ENCODE measurements around the gene C17orf75. TPM values are rescaled to one million over a fixed set of nuclear protein-coding genes. Genes with fewer than 3 reads are reported as not detected.

Gene C17orf75
- total and polyA plus RNA-seq, 2 experiments from 2014 or later = 35.9 to 43.3 TPM

- H3K27ac ChIP-seq (ENCODE audit: low read depth) = no peak overlapping the region
- H3K4me1 Mint-ChIP-seq = peaks cover 19% of the 10 kb centered on the region
- H3K27ac Mint-ChIP-seq = no peak overlapping the region
- ATAC-seq (no peak), DNase-seq (ENCODE audit: low spot score) (no peak)
- H3K79me2 ChIP-seq (replicated peaks; ENCODE audit: insufficient read depth) = no peaks in the 10 kb centered on the region
- H3K4me3 Mint-ChIP-seq = no peak overlapping the region
- no peaks in the 10 kb centered on the region; the same call in 2 of the 3 replicates for H3K9me3 Mint-ChIP-seq
- H3K36me3 ChIP-seq (ENCODE audit: insufficient read depth) = no peaks in the 10 kb centered on the region
- H4K20me1 ChIP-seq (replicated peaks; ENCODE audit: insufficient read depth) = no peaks in the 10 kb centered on the region
- H3K27me3 ChIP-seq (ENCODE audit: insufficient read depth) = no peaks in the 10 kb centered on the region
- TF ChIP-seq ZNF331 (CRISPR knock-in tag; IDR thresholded peaks at IDR 0.05; ENCODE audit: low read depth) = no peak
- no peak overlapping the region for H2AFZ ChIP-seq
- peaks cover 8% of the 10 kb centered on the region for H3K27me3 Mint-ChIP-seq (ENCODE audit: insufficient read depth, low read depth, poor library complexity)
- no peak overlapping the region for H3K4me2 ChIP-seq
- H3K4me1 ChIP-seq (ENCODE audit: insufficient read depth) = peaks cover 7% of the 10 kb centered on the region
- H3K9me2 ChIP-seq (ENCODE audit: insufficient read depth) = no peaks in the 10 kb centered on the region
- H3K4me3 ChIP-seq = no peak overlapping the region
- 0 out of 2 replicates have a peak, but pooled peaks cover 6% of the 10 kb centered on the region for H3F3A ChIP-seq (replicated peaks; ENCODE audit: low read depth)
- H3K36me3 Mint-ChIP-seq (ENCODE audit: low read depth) = no peaks in the 10 kb centered on the region; the same call in 2 of the 3 replicates
Measured at GRCh38 chr17:32297424-32297823, 44.5 kb downstream of the C17orf75 start.

GRCh38 chr17:32292094-32292493, 49.9 kb downstream of the C17orf75 start:
- H4K20me1 ChIP-seq (replicated peaks; ENCODE audit: insufficient read depth) = no peaks in the 10 kb centered on the region
- no peak overlapping the region for H3K4me2 ChIP-seq
- DNase-seq (ENCODE audit: low spot score) (no peak), ATAC-seq (no peak)
- no peaks in the 10 kb centered on the region for H3K36me3 ChIP-seq (ENCODE audit: insufficient read depth)
- H3K27me3 ChIP-seq (ENCODE audit: insufficient read depth) = no peaks in the 10 kb centered on the region
- no peak overlapping the region for H2AFZ ChIP-seq
- H3K27me3 Mint-ChIP-seq (ENCODE audit: insufficient read depth, low read depth, poor library complexity) = peaks cover 9% of the 10 kb centered on the region
- H3K79me2 ChIP-seq (replicated peaks; ENCODE audit: insufficient read depth) = no peaks in the 10 kb centered on the region
- peaks cover 18% of the 10 kb centered on the region for H3F3A ChIP-seq (replicated peaks; ENCODE audit: low read depth)
- H3K27ac Mint-ChIP-seq = no peak overlapping the region
- H3K4me1 ChIP-seq (ENCODE audit: insufficient read depth) = peaks cover 35% of the 10 kb centered on the region
- no peak overlapping the region for H3K4me3 ChIP-seq
- no peak overlapping the region; the same call in 1 of the 2 replicates for H3K27ac ChIP-seq (ENCODE audit: low read depth)
- H3K36me3 Mint-ChIP-seq (ENCODE audit: low read depth) = no peaks in the 10 kb centered on the region; the same call in 2 of the 3 replicates
- H3K4me1 Mint-ChIP-seq = peaks cover 43% of the 10 kb centered on the region
- H3K4me3 Mint-ChIP-seq = no peak overlapping the region
- no peaks in the 10 kb centered on the region for H3K9me3 Mint-ChIP-seq
- H3K9me2 ChIP-seq (ENCODE audit: insufficient read depth) = no peaks in the 10 kb centered on the region
- TF ChIP-seq ZNF331 (CRISPR knock-in tag; IDR thresholded peaks at IDR 0.05; ENCODE audit: low read depth) (no peak), NANOG (IDR thresholded peaks at IDR 0.05; ENCODE audit: borderline replicate concordance) (no peak), REST (IDR thresholded peaks at IDR 0.05; ENCODE audit: unreplicated experiment) (no peak), EZH2phosphoT487 (IDR thresholded peaks at IDR 0.05; ENCODE audit: unreplicated experiment) (no peak), STAT1 (IDR thresholded peaks at IDR 0.05; ENCODE audit: unreplicated experiment) (no peak), CTCF (conservative IDR thresholded peaks at IDR 0.05; ENCODE audit: low read depth in 2 of 2) (no peak), JUNB (IDR thresholded peaks at IDR 0.05; ENCODE audit: unreplicated experiment) (no peak), POLR2AphosphoS5 (IDR thresholded peaks at IDR 0.05; ENCODE audit: low read depth) (no peak), CREB1 (CRISPR knock-in tag; IDR thresholded peaks at IDR 0.05; ENCODE audit: low read depth) (no peak), EZH2 (IDR thresholded peaks at IDR 0.05; ENCODE audit: low read depth, unreplicated experiment) (no peak), ETS1 (IDR thresholded peaks at IDR 0.05) (no peak), ZNF114 (CRISPR knock-in tag; IDR thresholded peaks at IDR 0.05) (no peak)
